Epithelial cell of proximal tubule (primary cell): ENCODE data around the gene MAN2A2. TPM values are rescaled to one million over a fixed set of nuclear protein-coding genes. Genes with fewer than 3 reads are reported as not detected.

Experiments
- DNase-seq: peaks from one replicate; pipeline ENCODE4 v3.0.0-alpha.2; 2011; ENCODE audit warnings: low read depth
- H3K4me3 ChIP-seq: 2 replicates; pipeline ENCODE4 v1.5.1; 2011; ENCODE audit warnings: low read depth, mild to moderate bottlenecking, low read length
- CTCF ChIP-seq: conservative IDR thresholded peaks from 2 replicates; pipeline ENCODE4 v1.5.1; 2012; ENCODE audit warnings: low read depth, mild to moderate bottlenecking, low read length
- total RNA-seq: library from RNA; depleted of rRNA; stranded (reverse); fragments of >200 nt; gene quantifications from 2 replicates; pipeline ENCODE4 v1.2.3, GENCODE V29; 2015

MAN2A2 gene
- total RNA-seq, 1 donor from 2014 or later, result 25.3 TPM

GRCh38 chr15:90880381-90881145 lies 22.5 kb upstream of the MAN2A2 start:
- no peak for TF ChIP-seq CTCF

GRCh38 chr15:90881181-90881977 lies 21.7 kb upstream of the MAN2A2 start:
- DNase-seq, result no peak
- no peak for TF ChIP-seq CTCF
- H3K4me3 ChIP-seq, result no peak overlapping the region

More at GRCh38 chr15:90880381-90881145, 22.5 kb upstream of the MAN2A2 start:
- H3K4me3 ChIP-seq, result no peak overlapping the region
- DNase-seq, result no peak

- no peak for TF ChIP-seq CTCF
- no peak overlapping the region for H3K4me3 ChIP-seq
- no peak for DNase-seq
Observed at GRCh38 chr15:90881978-90882721, 21.0 kb upstream of the MAN2A2 start.

GRCh38 chr15:90882781-90883525 lies 20.1 kb upstream of the MAN2A2 start:
- H3K4me3 ChIP-seq, result no peak overlapping the region
- DNase-seq, result no peak
- TF ChIP-seq CTCF, result no peak

- TF ChIP-seq CTCF, result no peak
- DNase-seq, result no peak
- H3K4me3 ChIP-seq, result no peak overlapping the region
Observed at GRCh38 chr15:90883526-90883975, 19.6 kb upstream of the MAN2A2 start.
